Activated naive CD4-positive, alpha-beta T cell (primary cell): ENCODE data around the gene MAFB.
"Not testable (repeated sequence)": the region's sequence is repeated elsewhere in the genome, so short reads cannot be mapped to it uniquely, and the experiment has no call there.

Source experiments
- DNase-seq, 4 experiments: peaks; one replicate each; lab custom pipeline; 2025; lab: John Stamatoyannopoulos, UW

Gene MAFB

DNA sequence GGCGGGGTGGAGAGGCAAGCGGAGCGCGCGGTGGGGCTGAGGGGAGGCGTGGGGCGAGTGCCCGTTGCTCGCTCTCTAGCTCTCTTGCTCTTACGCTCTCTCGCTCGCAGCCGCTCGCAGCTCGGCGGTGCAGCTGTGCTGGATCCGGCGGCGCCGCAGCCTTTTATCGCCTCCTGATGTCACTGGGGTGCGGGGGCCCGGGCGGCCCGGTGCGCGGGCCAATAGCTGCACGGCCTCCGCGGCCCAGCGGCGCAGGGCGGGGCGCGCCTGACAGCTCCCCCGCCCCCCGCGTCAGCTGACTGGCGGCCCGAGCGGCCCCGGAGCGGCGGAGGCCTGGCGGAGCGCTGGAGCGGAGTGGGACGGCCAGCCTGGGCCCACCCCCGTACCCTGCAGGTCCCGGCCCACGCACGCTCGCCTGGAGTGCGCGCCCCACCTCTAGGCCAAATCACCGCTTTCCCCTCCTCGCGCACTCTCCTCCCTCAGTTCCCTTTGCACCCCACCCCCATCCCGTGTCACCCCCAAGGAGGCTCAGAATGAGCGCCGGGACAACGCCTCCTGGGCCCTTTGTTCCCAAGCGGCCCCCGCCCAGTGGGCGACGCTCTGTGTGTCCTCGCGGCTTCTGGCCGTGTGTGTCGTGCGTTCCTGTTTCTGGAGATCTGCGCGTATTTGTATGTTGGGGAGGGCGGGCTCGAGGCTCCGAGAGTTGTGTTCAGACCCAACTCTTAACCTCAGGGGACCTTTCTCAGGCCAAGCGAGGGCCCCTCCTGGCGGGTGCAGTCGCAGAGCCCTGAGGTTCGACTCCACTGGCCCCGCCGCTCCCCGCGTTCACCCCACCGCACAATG is at the start of gene MAFB:
MAFB (minus strand) TSS at position 137 of the 843 bp plus-strand sequence. CDS start 386 bp downstream, outside the sequence.
- DNase-seq, result no peak

DNA sequence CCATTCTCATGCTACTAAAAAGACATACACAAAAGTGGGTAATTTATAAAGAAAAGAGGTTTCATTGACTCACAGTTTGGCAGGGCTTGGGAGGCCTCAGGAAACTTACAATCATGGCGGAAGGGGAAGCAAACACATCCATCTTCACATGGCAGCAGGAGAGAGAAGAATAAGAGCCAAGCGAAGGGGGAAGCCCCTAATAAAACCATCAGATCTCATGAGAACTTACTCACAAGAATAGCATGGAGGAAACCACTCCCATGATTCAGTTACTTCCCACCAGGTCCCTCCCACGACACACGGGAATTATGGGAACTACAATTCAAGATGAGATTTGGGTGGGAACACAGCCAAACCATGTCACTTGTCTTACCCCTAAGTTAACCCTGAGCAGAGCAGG is 47.4 kb upstream of the MAFB start:
- not testable (repeated sequence) for DNase-seq

DNA sequence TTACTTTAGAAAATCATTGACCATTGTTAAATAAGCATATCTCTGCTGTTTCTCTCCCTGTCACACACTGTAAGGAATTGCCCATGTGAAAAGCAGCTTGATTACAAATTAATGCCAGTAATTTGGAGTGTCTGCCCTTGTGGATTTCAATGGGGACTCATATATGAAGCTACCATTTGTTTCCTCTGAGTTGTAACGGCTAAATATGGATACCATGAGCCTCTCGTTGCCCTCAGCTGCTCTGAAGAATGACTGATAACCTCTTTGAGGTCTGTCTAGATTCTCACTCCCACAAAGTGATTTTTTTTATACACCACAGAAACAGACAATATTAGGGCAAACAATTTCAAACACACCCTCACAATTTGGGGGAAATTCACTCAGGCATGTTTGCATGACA is 40.0 kb upstream of the MAFB start:
- DNase-seq, result no peak

DNA sequence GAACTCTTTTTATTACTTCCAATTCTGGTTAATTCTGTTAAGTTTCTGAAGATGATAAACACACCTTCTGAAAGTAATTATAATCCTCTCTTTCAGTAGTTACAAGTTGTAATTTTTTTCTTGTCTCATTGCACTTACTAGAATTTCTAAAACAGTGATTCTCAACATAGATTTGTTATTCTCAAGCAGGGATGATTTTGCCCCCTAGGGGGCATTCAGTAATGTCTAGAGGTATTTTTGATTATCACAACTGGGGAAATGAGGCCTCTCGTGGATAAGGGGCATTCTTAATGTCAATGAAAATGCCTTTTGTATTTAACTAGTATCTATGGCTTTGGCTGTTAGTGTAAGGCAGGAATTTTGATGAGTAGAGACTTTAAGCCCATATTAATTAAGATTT is 39.4 kb upstream of the MAFB start:
- DNase-seq, result no peak

DNA sequence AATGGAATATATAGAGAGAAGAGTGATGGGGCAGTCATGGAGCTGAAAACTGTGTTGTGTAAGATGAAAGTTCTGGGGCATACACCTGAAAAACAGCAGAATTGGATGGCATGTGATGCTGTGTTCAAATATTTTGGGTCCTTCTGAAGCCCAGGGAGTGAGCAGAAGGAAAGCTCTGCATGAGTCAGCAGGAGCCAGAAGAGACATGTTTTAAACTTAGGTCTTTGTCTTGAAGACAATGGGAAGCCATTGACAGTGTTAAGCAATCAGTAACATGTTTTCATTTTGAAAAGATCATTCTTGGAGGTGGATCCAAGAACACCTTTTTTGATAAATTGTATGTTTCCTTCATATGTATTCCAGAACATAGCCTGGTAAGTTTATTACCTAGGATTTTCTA is 38.9 kb upstream of the MAFB start:
- no peak for DNase-seq

DNA sequence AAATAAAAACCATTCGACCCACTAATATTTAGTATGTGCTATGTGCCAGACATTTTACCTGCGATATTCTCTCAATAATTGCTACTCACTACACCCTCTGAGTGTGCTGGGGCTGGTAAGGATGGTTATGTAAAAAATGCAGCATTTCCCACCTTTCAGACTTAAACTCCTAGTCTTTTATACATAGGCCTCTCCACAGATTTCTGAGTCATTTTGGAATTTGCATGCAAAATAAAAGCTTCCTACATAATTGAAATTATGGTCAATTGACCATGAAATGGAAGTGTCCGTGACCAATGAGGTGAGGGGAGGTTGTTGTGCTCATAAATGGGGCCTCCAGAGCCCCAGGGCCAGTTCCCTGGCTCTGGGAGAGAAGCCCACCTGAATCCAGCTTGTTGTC is 37.7 kb upstream of the MAFB start:
- no peak for DNase-seq

DNA sequence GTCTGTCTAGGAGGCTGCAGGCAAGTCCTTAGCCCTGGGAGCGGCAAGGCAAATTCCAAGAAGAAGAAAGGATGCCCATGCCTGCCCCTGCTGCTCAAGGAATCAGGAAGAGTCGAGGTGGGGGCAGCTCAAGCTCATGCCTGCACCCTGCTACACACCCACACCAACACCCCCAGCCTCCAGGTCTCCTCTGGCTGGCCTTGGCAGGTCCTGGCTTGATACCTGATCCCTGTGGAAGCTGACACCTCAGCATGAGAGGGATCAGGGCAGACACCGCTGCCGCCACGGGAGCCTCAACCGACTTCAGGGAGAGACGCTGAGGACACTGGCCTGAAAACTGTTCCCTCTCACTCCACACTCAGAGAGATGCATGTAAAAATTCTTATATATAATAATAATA is 35.5 kb upstream of the MAFB start:
- DNase-seq, result no peak

DNA sequence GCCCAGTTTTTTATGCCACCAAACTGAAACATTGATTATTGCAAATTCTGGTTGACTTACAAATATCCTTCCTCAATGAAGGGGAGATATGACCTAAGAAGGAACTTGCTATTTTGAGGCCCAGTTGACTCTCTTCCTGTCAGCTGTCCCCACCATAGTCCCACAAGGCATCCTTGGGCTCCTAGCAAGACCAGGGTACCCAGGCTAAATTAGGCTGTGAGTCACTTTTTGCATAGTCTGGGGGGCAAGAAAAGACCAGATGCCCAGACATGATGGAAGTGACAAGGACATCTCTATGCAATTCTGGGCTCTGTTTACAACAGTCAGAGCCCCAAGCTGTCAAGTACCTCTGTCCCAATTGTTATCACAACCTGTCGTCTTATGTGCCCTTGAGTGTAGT is 31.8 kb upstream of the MAFB start:
- DNase-seq, result no peak

DNA sequence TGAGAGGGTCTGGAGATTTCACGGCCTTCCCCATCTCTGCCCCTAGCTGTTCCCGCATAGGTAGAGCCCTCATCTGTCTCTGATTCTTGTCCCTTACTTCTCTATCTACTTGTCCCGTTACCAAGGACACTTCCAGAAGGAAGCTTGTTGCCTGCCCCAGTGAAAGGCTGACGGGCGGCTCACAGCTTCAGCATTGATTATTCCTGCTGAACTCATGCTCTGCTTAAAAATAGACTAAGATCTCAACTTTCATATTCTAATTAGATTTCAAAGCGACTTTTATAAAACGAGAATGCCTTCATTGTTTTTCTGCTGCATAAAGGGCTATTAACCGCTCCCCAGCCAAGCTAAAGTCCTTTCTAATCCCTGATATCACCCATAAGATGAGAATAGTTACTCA is 31.1 kb upstream of the MAFB start:
- DNase-seq, result no peak

DNA sequence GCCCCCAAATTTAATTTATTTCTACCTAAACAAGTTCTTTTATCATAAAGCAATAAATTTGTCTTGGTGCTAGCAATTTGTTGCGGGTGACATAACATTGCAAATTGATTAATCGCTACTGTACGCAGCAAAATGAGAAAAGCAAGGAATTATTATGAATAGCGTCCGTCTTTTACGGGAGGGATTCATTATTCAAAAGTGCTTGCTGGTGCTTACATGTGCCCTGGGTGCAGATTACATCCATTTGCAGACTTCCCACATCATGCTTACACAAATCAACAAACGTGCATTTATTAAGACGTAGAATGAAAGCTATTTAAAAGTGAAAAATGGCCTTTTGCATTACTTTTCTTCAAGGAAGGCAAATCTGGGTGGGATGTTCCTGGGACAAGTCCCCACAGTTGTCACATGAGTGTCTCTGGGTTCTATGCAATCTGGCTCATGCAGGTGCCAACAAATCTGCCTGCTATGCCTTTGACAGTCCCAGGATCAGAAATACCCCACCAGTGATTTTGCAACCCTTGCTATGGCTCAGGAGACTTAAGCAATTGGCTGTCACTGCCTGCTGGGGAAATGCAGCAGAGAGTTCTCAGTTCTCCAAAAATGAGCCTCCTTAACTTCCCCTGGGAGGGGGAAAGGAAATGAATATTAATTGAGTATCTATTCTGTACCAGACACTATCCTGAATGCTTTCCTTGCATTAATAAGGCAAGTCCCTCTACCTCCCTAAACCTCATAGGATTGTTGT is 30.1 kb upstream of the MAFB start:
- DNase-seq, result no peak

DNA sequence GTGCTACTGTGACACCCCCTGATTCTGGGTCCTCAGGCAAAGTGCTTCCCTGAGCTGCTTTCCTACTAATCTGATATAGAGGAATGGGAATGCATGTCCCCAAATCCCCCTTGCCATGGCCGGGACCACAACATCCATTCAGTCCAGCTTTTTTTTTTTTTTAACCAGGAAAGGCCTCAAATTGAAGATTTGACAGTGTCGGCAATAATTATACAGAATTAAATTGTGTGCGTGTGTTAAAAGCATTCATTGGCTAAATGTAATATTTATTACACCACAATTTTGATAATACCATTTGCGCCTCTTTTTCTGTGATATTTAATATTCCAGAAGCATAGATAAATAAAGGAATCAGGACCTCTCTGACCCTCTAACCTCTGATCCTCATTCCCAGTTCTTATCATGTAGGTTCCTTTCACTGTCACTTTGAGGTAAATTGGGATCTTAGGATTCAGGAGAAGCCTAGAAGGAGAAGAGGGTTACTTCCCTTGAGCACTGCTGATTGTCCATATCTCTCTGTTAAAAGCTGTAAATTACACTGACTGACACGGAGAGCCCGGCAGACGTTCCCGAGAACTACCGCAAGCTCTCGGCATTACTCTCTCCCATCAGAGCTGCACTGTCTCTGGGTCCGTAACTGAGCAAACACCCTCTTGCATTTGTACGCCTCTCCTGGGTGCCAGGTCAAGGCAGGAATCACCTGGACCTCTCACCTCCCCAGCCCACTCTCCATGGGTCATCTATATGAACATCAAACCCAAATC is 29.4 kb upstream of the MAFB start:
- no peak for DNase-seq

DNA sequence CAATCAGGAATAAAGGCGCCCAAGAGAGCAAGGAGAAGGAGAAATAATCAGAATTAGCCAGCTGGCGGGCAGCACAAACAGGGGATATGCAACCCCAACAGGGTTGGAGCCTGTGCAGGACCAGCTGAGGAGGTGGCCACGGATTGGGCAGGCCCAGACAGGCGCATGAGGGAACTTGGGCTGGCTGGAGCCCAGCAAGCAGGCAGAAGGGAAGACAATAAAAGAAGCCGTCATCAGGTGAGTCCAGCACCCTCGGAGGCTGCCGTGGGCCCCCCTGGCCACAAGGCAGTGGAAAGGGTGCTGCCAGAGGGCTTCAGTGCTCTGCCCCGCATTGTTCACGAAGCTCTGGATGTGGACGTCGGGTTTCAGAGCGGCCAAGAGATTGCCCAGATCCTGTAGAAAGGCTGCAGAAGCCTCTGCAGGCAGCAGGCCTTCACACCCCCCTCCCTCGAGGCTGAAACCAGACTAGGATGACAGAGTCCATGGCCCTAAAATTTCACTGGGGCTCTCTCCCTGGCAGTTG is 28.4 kb upstream of the MAFB start:
- no peak for DNase-seq

DNA sequence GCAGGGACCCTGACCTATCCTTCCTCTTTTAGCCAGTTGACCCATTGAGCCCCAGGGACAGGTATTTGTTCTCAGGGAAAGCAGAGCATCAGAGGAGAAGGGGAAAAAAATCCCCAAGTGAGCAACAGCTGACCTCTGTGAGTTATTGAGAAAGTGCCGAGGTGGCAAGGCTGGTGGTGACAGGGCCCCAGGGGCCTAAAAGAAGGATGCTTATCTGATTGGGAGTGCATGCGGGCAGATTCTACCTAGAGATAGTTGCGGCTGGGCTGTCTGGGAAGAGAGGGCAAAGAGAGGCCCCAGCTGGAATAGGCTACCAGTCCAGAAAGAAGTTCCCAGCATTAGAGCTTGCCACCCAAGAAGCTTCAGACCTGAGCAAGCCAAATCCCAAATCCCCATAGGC is 26.5 kb upstream of the MAFB start:
- no peak for DNase-seq

DNA sequence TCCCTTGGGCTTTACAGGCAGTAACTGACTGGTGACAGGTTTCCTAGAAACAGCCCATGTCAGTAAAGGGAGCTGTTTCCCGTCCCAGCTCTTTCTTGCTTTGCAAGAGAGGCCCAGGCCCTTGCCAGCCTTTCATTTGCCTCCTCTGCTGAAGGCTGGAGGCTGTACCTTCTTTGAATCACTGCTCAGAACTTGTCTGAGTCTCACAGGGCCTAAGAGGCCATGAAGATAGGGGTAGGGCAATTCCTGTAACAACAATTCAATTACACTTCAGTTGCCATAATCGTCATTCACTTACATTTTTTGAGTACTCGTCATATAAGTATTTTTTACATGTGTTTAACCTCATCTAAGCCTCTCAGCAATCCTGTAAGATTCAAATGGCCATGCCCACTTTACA is 25.9 kb upstream of the MAFB start:
- no peak for DNase-seq

DNA sequence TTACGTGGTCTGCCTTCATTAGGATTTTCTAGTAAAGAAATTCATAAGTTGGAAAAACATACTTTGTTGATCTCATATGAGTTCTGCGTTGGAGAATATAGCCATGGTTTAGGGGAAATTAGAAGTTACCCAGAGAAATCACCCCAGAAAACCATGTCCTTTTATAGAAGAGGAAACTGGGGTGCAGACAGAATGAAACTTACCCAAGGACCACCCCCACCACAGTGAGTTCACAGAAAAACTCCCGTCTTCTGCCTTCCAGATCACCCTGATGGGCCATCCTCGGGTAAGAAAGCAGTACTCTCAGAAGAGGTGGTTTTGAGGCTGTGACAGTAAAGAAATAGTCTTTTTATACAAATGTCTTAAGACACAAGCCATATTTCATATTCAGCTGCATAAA is 25.1 kb upstream of the MAFB start:
- DNase-seq, result no peak

DNA sequence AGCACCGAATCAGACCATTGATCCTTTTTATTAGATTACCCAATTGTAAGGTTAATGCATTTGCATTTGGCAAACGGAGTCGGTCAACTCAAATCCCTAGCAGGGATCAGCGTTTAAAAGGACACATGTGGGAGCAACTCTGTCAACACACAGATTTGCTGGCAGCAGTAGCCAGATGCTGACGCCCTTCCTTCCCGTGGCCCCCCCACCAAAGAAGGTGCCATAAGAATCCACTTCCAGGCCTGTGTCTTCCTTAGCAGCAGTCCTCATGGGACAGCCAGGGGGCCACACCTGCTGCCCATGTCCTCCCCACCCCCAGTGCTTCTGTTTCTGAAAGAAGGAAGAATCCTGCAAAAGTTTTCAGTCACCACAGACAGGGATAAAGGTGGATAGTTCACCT is 24.5 kb upstream of the MAFB start:
- no peak for DNase-seq

DNA sequence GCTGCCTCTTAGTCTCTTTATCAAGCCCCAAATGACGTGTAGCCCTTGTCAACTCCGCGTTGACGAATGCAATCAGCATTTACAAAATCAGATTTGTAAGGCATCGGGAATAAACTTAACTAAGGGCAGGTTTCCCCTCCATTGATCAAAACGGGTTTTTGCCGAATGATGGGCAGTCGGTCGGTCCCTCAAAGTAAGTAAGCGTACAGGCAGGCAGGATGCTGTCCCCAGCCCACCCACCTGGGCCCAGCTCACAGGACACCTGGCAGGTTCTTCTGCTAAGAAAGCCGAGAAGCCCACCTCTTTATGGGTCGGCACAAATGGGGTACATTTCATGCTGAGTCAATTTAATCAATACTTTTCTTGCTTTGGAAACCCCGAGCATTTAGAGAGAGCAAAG is 22.0 kb upstream of the MAFB start:
- DNase-seq, result no peak

DNA sequence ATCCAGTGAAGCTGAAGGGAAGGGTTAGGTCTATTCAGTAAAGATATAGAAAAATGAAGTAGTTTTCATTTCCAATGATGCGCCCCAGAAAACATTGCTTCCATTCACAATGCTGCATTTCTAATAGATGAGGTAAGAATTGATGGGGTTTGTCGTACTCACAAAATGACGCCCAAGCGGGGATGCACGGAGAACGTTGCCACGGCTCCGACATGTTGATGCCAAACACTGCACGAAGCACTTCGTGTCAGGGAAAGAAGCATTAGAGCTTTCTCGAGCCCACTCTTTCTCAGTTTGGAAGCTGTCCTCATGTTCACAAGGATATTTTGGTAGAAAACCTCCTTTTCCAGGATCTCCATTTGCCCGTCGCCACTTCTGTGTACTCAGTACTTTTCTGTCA is 21.6 kb upstream of the MAFB start:
- no peak for DNase-seq

DNA sequence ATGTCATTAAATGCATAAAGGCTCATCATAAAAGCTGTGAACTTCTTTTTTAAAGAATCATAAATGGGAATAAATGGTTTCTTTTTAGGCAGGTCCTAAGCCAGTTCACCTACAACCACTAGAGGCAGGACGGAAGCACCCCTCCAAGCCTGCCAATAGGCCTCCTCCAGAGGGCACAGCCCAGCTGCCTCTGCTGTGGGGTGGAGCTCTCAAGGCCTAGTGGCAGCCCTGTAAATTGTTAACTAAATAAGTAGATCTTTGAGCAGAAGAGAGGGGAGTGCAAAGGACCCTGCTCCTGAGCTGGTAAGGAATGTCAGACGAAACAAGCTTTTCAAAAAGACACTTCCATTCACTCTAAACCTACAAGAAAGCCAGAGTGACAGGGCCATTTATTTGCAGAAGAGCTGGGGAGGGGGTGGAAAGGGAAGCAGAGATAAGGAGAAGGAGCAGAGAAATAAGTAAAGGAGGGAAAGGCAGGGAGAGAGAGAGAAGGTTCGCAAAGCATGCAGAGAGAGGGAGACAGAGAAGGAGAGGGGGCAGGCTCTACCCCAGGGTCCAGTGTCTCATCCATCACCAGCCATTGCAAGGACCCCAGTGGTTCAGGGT is 18.0 kb upstream of the MAFB start:
- no peak for DNase-seq

DNA sequence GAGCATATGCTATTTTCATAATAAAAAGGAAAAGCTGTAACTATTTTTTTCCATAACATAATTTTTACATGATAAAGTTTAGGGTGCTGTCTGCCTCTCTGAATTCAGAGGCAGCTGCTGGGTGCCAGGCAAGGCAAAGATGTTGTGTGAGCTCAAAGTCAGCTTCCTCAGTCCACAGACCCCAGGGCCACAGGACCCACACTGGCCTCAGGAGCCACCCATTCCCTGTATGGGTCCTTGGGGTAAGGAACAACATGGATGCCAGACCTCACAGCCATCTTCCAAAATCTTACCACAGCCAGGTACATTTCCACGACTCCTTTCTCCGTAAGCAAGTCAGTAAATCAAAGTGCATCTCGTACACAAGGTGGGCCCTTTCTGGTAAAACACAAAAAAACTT is 16.4 kb upstream of the MAFB start:
- no peak for DNase-seq

DNA sequence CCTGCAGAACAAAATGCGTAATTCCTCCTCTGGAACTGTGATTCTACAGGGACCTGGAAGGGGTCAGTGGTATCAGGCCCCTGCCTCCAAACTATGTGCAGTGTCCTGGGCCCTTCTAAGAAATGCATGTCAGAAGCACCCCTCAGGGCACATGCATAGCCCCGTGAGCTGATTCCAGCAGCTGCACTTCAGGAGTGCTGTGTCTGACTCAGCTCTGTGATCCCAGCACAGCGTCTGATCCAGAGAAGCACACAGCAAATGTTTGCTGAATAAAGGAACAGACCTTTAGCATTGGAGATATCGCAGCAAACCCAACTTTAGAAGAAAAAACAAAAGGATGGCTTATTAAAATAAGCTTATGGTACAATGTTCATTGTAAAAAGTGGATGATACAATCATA is 15.8 kb upstream of the MAFB start:
- no peak for DNase-seq

DNA sequence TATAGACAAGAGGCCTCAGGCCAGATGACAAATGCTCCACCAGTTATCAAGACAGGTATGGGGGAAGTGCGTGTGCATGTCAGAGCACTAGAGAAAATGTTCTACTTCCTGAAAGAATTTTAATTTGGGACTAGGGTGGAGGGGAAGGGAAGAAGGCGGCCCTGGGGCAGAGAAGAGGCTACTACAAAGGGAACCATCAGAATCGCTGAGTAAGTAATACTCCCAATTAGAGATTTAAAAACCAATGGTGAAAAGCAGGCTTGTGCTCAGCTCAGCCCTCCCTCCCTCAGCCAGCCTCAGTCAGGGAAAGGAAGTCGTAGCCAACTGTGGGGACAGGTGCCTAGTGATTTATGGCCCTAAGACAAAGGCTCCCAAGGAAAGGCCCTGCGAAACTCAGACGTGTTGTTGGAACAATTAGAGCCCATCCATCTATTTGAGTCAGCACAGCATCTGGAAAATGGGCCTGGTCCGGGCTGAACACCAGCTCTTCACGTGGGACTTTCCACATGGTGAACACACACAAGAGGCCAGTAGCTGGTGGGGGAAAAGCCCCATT is 15.0 kb upstream of the MAFB start:
- DNase-seq, result no peak
